Tibial artery (tissue), 4 donors: ENCODE data around the gene CERK.

Experiments
- DNase-seq, 2 donors: peaks; one replicate each; pipeline ENCODE4 v3.0.0-alpha.2; 2019
- H3K27ac ChIP-seq, 2 donors: fragments of 200-600 bp; sonication (generic) in 1 of 2; 1 replicate in 1 of 2; 2 replicates in 1 of 2; pipeline ENCODE4 v1.5.1; 2018 to 2019; ENCODE audit warnings: mild to moderate bottlenecking in 1 of 2
- H3K27me3 ChIP-seq, 2 donors: fragments of 200-600 bp; sonication (generic) in 1 of 2; one replicate each; pipeline versions ENCODE4 v1.5.1 to v1.6.0; 2016 to 2019
- H3K36me3 ChIP-seq, 3 donors: fragments of 200-600 bp; sonication (generic) in 2 of 3; one replicate each; pipeline ENCODE4 v1.5.1; 2016 to 2019; ENCODE audit warnings: mild to moderate bottlenecking in 2 of 3
- H3K4me1 ChIP-seq, 4 donors: fragments of 200-600 bp; sonication (generic) in 2 of 4; 1 replicate in 3 of 4; 2 replicates in 1 of 4; pipeline ENCODE4 v1.5.1; 2016 to 2019
- H3K4me3 ChIP-seq, 2 donors: fragments of 200-600 bp; sonication (generic) in 1 of 2; 1 replicate in 1 of 2; 2 replicates in 1 of 2; pipeline ENCODE4 v1.5.1; 2018 to 2019; ENCODE audit warnings: mild to moderate bottlenecking in 2 of 2
- H3K9me3 ChIP-seq, 3 donors: fragments of 200-600 bp; sonication (generic) in 1 of 3; one replicate each; pipeline ENCODE4 v1.5.1; 2016 to 2019
- CTCF ChIP-seq, 2 experiments: fragments of 200-600 bp in 1 of 2; fragments of 450-650 bp in 1 of 2; IDR thresholded peaks; one replicate each; pipeline ENCODE4 v1.5.1; 2017 to 2019; ENCODE audit warnings: antibody characterized with exemption in 2 of 2, mild to moderate bottlenecking in 1 of 2, moderate library complexity in 1 of 2
- intact Hi-C: fragments of 100-400 bp; cut with DNase I; formaldehyde crosslinking; loops from one replicate; pipeline ENCODE4 v1.15.0; 2023; ENCODE audit warnings: low total_unique reads

The CERK gene

GRCh38 chr22:46673662-46674236 is 64.3 kb downstream of the CERK start:
- H3K4me1 ChIP-seq: peaks cover 0 to under 1% (median 0%) of the 10 kb centered on the region in 4 donors
- H3K36me3 ChIP-seq: peaks cover 0 to 74% (median under 1%) of the 10 kb centered on the region in 3 donors
- no peak for TF ChIP-seq CTCF (IDR thresholded peaks at IDR 0.05)
- no peak for DNase-seq
- intact Hi-C loops: no loop called here
- no peak overlapping the region for H3K4me3 ChIP-seq
- H3K27me3 ChIP-seq: no peaks in the 10 kb centered on the region
- no peaks in the 10 kb centered on the region for H3K9me3 ChIP-seq
- no peak overlapping the region for H3K27ac ChIP-seq

- Histone ChIP-seq H3K9me3 (no peaks in the 10 kb centered on the region), H3K4me1 (no peaks in the 10 kb centered on the region), H3K36me3 (peaks cover 0 to 78% (median 6%) of the 10 kb centered on the region in 3 donors), H3K4me3 (no peak overlapping the region), H3K27me3 (no peaks in the 10 kb centered on the region), H3K27ac (no peak overlapping the region)
- intact Hi-C loops: no loop called here
- TF ChIP-seq CTCF (IDR thresholded peaks at IDR 0.05): no peak
- no peak for DNase-seq
Measured at GRCh38 chr22:46673205-46673604, 64.8 kb downstream of the CERK start.

- Histone ChIP-seq H3K27me3 (no peaks in the 10 kb centered on the region), H3K4me3 (no peak overlapping the region), H3K4me1 (no peaks in the 10 kb centered on the region), H3K9me3 (no peaks in the 10 kb centered on the region), H3K36me3 (peaks cover 0 to 78% (median 11%) of the 10 kb centered on the region in 3 donors), H3K27ac (no peak overlapping the region)
- no peak for DNase-seq
- no peak for TF ChIP-seq CTCF (IDR thresholded peaks at IDR 0.05)
- intact Hi-C loops: no loop called here
Measured at GRCh38 chr22:46672731-46673130, 65.3 kb downstream of the CERK start.

GRCh38 chr22:46671824-46672432 is 66.1 kb downstream of the CERK start:
- no peaks in the 10 kb centered on the region for H3K27me3 ChIP-seq
- peaks cover 0 to 83% (median 19%) of the 10 kb centered on the region in 3 donors for H3K36me3 ChIP-seq
- H3K9me3 ChIP-seq: no peaks in the 10 kb centered on the region
- H3K4me3 ChIP-seq: no peak overlapping the region
- no peaks in the 10 kb centered on the region for H3K4me1 ChIP-seq
- no peak overlapping the region for H3K27ac ChIP-seq
- no peak for TF ChIP-seq CTCF (IDR thresholded peaks at IDR 0.05)
- intact Hi-C loops: no loop called here
- no peak for DNase-seq

GRCh38 chr22:46669201-46669600 is 68.9 kb downstream of the CERK start:
- H3K4me3 ChIP-seq: no peak overlapping the region
- intact Hi-C loops: no loop called here
- no peaks in the 10 kb centered on the region for H3K4me1 ChIP-seq
- no peak for TF ChIP-seq CTCF (IDR thresholded peaks at IDR 0.05)
- DNase-seq: no peak
- H3K9me3 ChIP-seq: no peaks in the 10 kb centered on the region
- H3K27ac ChIP-seq: no peak overlapping the region
- peaks cover 0 to 86% (median 29%) of the 10 kb centered on the region in 3 donors for H3K36me3 ChIP-seq
- no peaks in the 10 kb centered on the region for H3K27me3 ChIP-seq
